ENCODE measurements around the gene STARD6.
A peak's percentile ranks its signal among the peaks of the same experiment; 100 is the strongest.
"Not testable (repeated sequence)": the region's sequence is repeated elsewhere in the genome, so short reads cannot be mapped to it uniquely, and the experiment has no call there.

Gene STARD6

GRCh38 chr18:54338230-54338629 lies 19.4 kb downstream of the STARD6 start:
- no peak for DNase-seq (ENCODE audit: low read depth)

- no peak for DNase-seq (ENCODE audit: low read depth)
These were observed 22.0 kb downstream of the STARD6 start for GRCh38 chr18:54335638-54336173.

GRCh38 chr18:54330768-54331548 lies 26.7 kb downstream of the STARD6 start:
- DNase-seq (ENCODE audit: low read depth), result no peak

GRCh38 chr18:54329787-54330186 lies 27.9 kb downstream of the STARD6 start:
- no peak for DNase-seq (ENCODE audit: low read depth)

- DNase-seq (ENCODE audit: low read depth), result no peak
These were observed 29.8 kb downstream of the STARD6 start for GRCh38 chr18:54327818-54328217.

GRCh38 chr18:54323970-54324369 lies 33.7 kb downstream of the STARD6 start:
- no peak for DNase-seq (ENCODE audit: low read depth)

GRCh38 chr18:54323561-54323960 lies 34.1 kb downstream of the STARD6 start:
- DNase-seq (ENCODE audit: low read depth), result no peak

GRCh38 chr18:54316071-54316820 lies 41.4 kb downstream of the STARD6 start:
- DNase-seq (ENCODE audit: low read depth), result no peak

GRCh38 chr18:54309564-54309963 lies 48.1 kb downstream of the STARD6 start:
- DNase-seq (ENCODE audit: low read depth), result not testable (repeated sequence)

GRCh38 chr18:54303408-54303807 lies 54.2 kb downstream of the STARD6 start:
- no peak for DNase-seq (ENCODE audit: low read depth)

GRCh38 chr18:54298991-54299390 lies 58.7 kb downstream of the STARD6 start:
- DNase-seq (ENCODE audit: low read depth), result not testable (repeated sequence)

GRCh38 chr18:54296062-54296461 lies 61.6 kb downstream of the STARD6 start:
- no peak for DNase-seq (ENCODE audit: low read depth)

GRCh38 chr18:54294274-54294673 lies 63.4 kb downstream of the STARD6 start:
- no peak for DNase-seq (ENCODE audit: low read depth)

GRCh38 chr18:54284981-54285785 lies 72.5 kb downstream of the STARD6 start:
- peak; percentile 28 for DNase-seq (ENCODE audit: low read depth)

GRCh38 chr18:54284535-54284934 lies 73.1 kb downstream of the STARD6 start:
- DNase-seq (ENCODE audit: low read depth), result no peak

- DNase-seq (ENCODE audit: low read depth), result no peak
These were observed 77.5 kb downstream of the STARD6 start for GRCh38 chr18:54280220-54280569.

- no peak for DNase-seq (ENCODE audit: low read depth)
These were observed 78.0 kb downstream of the STARD6 start for GRCh38 chr18:54279477-54280219.

GRCh38 chr18:54278615-54279014 lies 79.0 kb downstream of the STARD6 start:
- DNase-seq (ENCODE audit: low read depth), result no peak

GRCh38 chr18:54277899-54278298 lies 79.8 kb downstream of the STARD6 start:
- no peak for DNase-seq (ENCODE audit: low read depth)

Measured in HS-5 (cell line).